ENCODE measurements around the gene FBN3.

FBN3 gene

GRCh38 chr19:8137425-8137824 lies 12.0 kb downstream of the FBN3 start:
- no peak overlapping the region for H3K27ac ChIP-seq
- no peak for TF ChIP-seq CTCF (conservative IDR thresholded peaks at IDR 0.05)

GRCh38 chr19:8135946-8136618 lies 13.3 kb downstream of the FBN3 start:
- no peak for TF ChIP-seq CTCF (conservative IDR thresholded peaks at IDR 0.05)
- no peak overlapping the region for H3K27ac ChIP-seq

GRCh38 chr19:8132858-8133458 lies 16.4 kb downstream of the FBN3 start:
- 0 out of 2 replicates have a peak, but pooled peaks have one; percentile 17 for TF ChIP-seq CTCF (conservative IDR thresholded peaks at IDR 0.05)
- no peak overlapping the region for H3K27ac ChIP-seq

- no peak for TF ChIP-seq CTCF (conservative IDR thresholded peaks at IDR 0.05)
- H3K27ac ChIP-seq: no peak overlapping the region
Measured at GRCh38 chr19:8131517-8131916, 17.9 kb downstream of the FBN3 start.

GRCh38 chr19:8129061-8129618 lies 20.3 kb downstream of the FBN3 start:
- peak; percentile 69 for TF ChIP-seq CTCF (conservative IDR thresholded peaks at IDR 0.05)
- no peak overlapping the region for H3K27ac ChIP-seq

- no peak overlapping the region for H3K27ac ChIP-seq
- TF ChIP-seq CTCF (conservative IDR thresholded peaks at IDR 0.05): no peak
Measured at GRCh38 chr19:8128551-8128950, 20.8 kb downstream of the FBN3 start.

GRCh38 chr19:8127311-8127710 lies 22.1 kb downstream of the FBN3 start:
- no peak for TF ChIP-seq CTCF (conservative IDR thresholded peaks at IDR 0.05)
- H3K27ac ChIP-seq: no peak overlapping the region

All from VCaP (cell line).